Transverse colon (tissue), 4 donors: ENCODE measurements around the gene F7.

Experiments
- POLR2A ChIP-seq: fragments of 450-650 bp; IDR thresholded peaks from one replicate; pipeline ENCODE4 v1.6.1; 2016; ENCODE audit warnings: antibody characterized with exemption, mild to moderate bottlenecking, moderate library complexity
- POLR2AphosphoS5 ChIP-seq, 3 donors: sonication (generic); formaldehyde crosslinking; IDR thresholded peaks; one replicate each; pipeline ENCODE4 v1.6.1; 2016; ENCODE audit warnings: antibody characterized with exemption in 3 of 3
- TF ChIP-seq, protein P1 (sequence below), 5 experiments: fragments of 200-600 bp in 3 of 5; fragments of 450-650 bp in 2 of 5; sonication (generic) in 3 of 5; IDR thresholded peaks; 1 replicate in 2 of 5; 2 replicates in 3 of 5; pipeline ENCODE4 v1.5.1; 2016 to 2017; ENCODE audit warnings: antibody characterized with exemption in 5 of 5, inconsistent platforms in 3 of 5, mild to moderate bottlenecking in 2 of 5, moderate library complexity in 1 of 5

DNA sequence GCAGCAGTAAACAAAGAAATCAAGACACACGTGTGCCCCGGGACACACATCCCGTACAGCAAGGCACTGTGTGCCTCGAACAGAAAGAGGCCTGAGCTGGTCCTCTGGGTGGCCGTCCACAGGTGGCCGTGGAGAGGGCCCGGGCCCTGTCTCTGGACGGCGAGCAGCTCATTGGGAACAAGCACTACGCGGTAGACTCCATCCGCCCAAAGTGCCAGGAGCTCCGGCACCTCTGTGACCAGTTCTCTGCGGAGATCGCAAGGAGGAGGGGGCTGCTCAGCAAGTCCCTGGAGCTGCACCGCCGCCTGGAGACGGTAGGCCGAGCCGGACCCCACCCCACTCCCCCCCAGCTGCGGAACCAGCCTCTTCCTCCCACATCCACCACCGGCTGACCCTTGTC lies 30.7 kb upstream of the F7 start:
- TF ChIP-seq POLR2AphosphoS5 (IDR thresholded peaks at IDR 0.05), result no peak
- TF ChIP-seq, protein P1, sequence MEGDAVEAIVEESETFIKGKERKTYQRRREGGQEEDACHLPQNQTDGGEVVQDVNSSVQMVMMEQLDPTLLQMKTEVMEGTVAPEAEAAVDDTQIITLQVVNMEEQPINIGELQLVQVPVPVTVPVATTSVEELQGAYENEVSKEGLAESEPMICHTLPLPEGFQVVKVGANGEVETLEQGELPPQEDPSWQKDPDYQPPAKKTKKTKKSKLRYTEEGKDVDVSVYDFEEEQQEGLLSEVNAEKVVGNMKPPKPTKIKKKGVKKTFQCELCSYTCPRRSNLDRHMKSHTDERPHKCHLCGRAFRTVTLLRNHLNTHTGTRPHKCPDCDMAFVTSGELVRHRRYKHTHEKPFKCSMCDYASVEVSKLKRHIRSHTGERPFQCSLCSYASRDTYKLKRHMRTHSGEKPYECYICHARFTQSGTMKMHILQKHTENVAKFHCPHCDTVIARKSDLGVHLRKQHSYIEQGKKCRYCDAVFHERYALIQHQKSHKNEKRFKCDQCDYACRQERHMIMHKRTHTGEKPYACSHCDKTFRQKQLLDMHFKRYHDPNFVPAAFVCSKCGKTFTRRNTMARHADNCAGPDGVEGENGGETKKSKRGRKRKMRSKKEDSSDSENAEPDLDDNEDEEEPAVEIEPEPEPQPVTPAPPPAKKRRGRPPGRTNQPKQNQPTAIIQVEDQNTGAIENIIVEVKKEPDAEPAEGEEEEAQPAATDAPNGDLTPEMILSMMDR (IDR thresholded peaks at IDR 0.05), result no peak
- TF ChIP-seq POLR2A, result no peak
